SJSA1 (cell line): ENCODE results near the gene FTHL17. TPM values are rescaled to one million over a fixed set of nuclear protein-coding genes. Genes with fewer than 3 reads are reported as not detected.

Experiments
- total RNA-seq: library from RNA; depleted of rRNA; stranded (reverse); fragments of >200 nt; shearing (Covaris generic); gene quantifications from 2 replicates; pipeline ENCODE4 v1.2.3, GENCODE V29; 2014; rRNA removed

Gene FTHL17
- total RNA-seq, 1 experiment from 2014 or later, result not detected

Other genes with a start within 250 kb of the FTHL17 start
- gene TAB3, start 182.8 kb downstream of the FTHL17 start, total RNA-seq, result 3.8 and 11.1 TPM in 2 replicates